Measurements from ENCODE around the gene TNNC1. TPM values are rescaled to one million over a fixed set of nuclear protein-coding genes. Genes with fewer than 3 reads are reported as not detected.
A peak's percentile ranks its signal among the peaks of the same experiment; 100 is the strongest.

Gene TNNC1
- total and polyA plus RNA-seq, 9 of the 15 experiments (the other 6 are each of a cell fraction or from before 2014, with no cell fraction given): 0.08 to 0.85 (median 0.42) TPM; not detected in 4

GRCh38 chr3:52502001-52502400, 48.2 kb upstream of the TNNC1 start (continued):
- TF ChIP-seq BRF2 (IDR thresholded peaks at IDR 0.05; ENCODE audit: borderline replicate concordance, insufficient read depth, insufficient read length): no peak
- no peak for TF ChIP-seq HBP1 (CRISPR knock-in tag; IDR thresholded peaks at IDR 0.05)
- TF ChIP-seq MCM3 (IDR thresholded peaks at IDR 0.05): no peak
- no peak for TF ChIP-seq CC2D1A (IDR thresholded peaks at IDR 0.05)

DNA sequence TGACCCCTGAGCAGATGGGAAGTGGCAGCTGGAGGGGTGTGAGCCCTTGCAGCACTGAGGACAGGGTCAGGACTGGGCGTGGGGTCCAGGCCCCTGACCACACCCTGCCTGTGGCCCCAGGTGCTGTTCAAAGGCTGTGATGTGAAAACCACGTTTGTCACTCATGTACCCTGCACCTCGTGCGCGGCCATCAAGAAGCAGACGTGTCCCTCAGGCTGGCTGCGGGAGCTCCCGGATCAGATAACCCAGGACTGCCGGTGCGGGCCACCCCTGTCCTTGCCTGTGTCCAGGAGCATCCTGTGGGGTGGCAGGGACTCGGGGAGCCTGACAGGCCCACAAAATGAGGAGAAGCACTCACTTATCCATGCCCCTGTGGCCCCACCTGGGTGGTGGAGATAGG, 47.2 kb upstream of the TNNC1 start:
- no peaks in the 10 kb centered on the region for H3K27me3 ChIP-seq (ENCODE audit: control insufficient read depth in 2 of 2, insufficient read depth in 2 of 2, low read length in 2 of 2)
- no peak for DNase-seq (ENCODE audit: extremely low read depth in 1 of 4, low spot score in 3 of 4)
- no peak overlapping the region for H3K4me3 ChIP-seq
- H3K27ac ChIP-seq (ENCODE audit: extremely low read depth, low read depth, low read length): no peak overlapping the region
- ChIA-PET POLR2A (interaction anchor here (0.8 to 0.9 kb wide), 2 partner anchors 9 to 10 kb away, joined by 3 read pairs; no protein-coding TSS in a partner anchor), CTCF (ENCODE audit: low intra/inter-chr PET ratio) (no interaction called here)
- intact Hi-C loops (cut with micrococcal nuclease) (no loop called here), in situ Hi-C loops (cut with MboI) (no loop called here)
- H3K4me2 ChIP-seq (ENCODE audit: insufficient read depth, low read length): no peak overlapping the region
- no peaks in the 10 kb centered on the region for H3K79me2 ChIP-seq (ENCODE audit: control insufficient read depth, insufficient read depth, low read length)
- WGBS (ENCODE audit: insufficient coverage, low coverage, missing lambda C conversion rate): 15% methylated on average over 6 of the region's 11 CpGs
- no TSS peak for BruUV-seq (replicated peaks)
- H3K4me1 ChIP-seq (replicated peaks in 1 of 2; ENCODE audit: control insufficient read depth in 2 of 2, insufficient read depth in 2 of 2, low read length in 2 of 2): peaks cover 5 to 46% of the 10 kb centered on the region in 2 experiments; a peak in 3 of 5 replicates
- H2AFZ ChIP-seq (ENCODE audit: low read depth, low read length): no peak overlapping the region
- FAIRE-seq: no peak
- no peaks in the 10 kb centered on the region for H3K9me1 ChIP-seq (ENCODE audit: control insufficient read depth, insufficient read depth, low read length)
- H4K20me1 ChIP-seq (replicated peaks; ENCODE audit: control insufficient read depth, insufficient read depth, low read length): no peaks in the 10 kb centered on the region
- H3K36me3 ChIP-seq (ENCODE audit: control insufficient read depth, insufficient read depth, low read length): no peaks in the 10 kb centered on the region
- ATAC-seq: 0 out of 3 replicates have a peak, but pooled peaks have one; percentile 17
- no peak overlapping the region for H3K9ac ChIP-seq (ENCODE audit: insufficient read depth in 1 of 2, low read depth in 2 of 2, low read length in 2 of 2)
- no peaks in the 10 kb centered on the region for H3K9me3 ChIP-seq (replicated peaks; ENCODE audit: control insufficient read depth, insufficient read depth, low read depth, low read length)
- TF ChIP-seq, protein P1, sequence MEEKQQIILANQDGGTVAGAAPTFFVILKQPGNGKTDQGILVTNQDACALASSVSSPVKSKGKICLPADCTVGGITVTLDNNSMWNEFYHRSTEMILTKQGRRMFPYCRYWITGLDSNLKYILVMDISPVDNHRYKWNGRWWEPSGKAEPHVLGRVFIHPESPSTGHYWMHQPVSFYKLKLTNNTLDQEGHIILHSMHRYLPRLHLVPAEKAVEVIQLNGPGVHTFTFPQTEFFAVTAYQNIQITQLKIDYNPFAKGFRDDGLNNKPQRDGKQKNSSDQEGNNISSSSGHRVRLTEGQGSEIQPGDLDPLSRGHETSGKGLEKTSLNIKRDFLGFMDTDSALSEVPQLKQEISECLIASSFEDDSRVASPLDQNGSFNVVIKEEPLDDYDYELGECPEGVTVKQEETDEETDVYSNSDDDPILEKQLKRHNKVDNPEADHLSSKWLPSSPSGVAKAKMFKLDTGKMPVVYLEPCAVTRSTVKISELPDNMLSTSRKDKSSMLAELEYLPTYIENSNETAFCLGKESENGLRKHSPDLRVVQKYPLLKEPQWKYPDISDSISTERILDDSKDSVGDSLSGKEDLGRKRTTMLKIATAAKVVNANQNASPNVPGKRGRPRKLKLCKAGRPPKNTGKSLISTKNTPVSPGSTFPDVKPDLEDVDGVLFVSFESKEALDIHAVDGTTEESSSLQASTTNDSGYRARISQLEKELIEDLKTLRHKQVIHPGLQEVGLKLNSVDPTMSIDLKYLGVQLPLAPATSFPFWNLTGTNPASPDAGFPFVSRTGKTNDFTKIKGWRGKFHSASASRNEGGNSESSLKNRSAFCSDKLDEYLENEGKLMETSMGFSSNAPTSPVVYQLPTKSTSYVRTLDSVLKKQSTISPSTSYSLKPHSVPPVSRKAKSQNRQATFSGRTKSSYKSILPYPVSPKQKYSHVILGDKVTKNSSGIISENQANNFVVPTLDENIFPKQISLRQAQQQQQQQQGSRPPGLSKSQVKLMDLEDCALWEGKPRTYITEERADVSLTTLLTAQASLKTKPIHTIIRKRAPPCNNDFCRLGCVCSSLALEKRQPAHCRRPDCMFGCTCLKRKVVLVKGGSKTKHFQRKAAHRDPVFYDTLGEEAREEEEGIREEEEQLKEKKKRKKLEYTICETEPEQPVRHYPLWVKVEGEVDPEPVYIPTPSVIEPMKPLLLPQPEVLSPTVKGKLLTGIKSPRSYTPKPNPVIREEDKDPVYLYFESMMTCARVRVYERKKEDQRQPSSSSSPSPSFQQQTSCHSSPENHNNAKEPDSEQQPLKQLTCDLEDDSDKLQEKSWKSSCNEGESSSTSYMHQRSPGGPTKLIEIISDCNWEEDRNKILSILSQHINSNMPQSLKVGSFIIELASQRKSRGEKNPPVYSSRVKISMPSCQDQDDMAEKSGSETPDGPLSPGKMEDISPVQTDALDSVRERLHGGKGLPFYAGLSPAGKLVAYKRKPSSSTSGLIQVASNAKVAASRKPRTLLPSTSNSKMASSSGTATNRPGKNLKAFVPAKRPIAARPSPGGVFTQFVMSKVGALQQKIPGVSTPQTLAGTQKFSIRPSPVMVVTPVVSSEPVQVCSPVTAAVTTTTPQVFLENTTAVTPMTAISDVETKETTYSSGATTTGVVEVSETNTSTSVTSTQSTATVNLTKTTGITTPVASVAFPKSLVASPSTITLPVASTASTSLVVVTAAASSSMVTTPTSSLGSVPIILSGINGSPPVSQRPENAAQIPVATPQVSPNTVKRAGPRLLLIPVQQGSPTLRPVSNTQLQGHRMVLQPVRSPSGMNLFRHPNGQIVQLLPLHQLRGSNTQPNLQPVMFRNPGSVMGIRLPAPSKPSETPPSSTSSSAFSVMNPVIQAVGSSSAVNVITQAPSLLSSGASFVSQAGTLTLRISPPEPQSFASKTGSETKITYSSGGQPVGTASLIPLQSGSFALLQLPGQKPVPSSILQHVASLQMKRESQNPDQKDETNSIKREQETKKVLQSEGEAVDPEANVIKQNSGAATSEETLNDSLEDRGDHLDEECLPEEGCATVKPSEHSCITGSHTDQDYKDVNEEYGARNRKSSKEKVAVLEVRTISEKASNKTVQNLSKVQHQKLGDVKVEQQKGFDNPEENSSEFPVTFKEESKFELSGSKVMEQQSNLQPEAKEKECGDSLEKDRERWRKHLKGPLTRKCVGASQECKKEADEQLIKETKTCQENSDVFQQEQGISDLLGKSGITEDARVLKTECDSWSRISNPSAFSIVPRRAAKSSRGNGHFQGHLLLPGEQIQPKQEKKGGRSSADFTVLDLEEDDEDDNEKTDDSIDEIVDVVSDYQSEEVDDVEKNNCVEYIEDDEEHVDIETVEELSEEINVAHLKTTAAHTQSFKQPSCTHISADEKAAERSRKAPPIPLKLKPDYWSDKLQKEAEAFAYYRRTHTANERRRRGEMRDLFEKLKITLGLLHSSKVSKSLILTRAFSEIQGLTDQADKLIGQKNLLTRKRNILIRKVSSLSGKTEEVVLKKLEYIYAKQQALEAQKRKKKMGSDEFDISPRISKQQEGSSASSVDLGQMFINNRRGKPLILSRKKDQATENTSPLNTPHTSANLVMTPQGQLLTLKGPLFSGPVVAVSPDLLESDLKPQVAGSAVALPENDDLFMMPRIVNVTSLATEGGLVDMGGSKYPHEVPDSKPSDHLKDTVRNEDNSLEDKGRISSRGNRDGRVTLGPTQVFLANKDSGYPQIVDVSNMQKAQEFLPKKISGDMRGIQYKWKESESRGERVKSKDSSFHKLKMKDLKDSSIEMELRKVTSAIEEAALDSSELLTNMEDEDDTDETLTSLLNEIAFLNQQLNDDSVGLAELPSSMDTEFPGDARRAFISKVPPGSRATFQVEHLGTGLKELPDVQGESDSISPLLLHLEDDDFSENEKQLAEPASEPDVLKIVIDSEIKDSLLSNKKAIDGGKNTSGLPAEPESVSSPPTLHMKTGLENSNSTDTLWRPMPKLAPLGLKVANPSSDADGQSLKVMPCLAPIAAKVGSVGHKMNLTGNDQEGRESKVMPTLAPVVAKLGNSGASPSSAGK (IDR thresholded peaks at IDR 0.05): 0 out of 2 replicates have a peak, but pooled peaks have one; percentile 10
- no peak for TF ChIP-seq CBX2 (IDR thresholded peaks at IDR 0.05; ENCODE audit: insufficient read depth, low read length, poor library complexity, severe bottlenecking)

Data from K562 (cell line).